Activated T-cell treated with anti-CD3 and anti-CD28 coated beads, Interleukin-2, amount 50 U/mL, for 24 hours (primary cell): ENCODE results near the gene DLG3.

Experiments used
- DNase-seq: peaks from one replicate; pipeline ENCODE4 v3.0.0-alpha.2; 2020
- H3K27ac Mint-ChIP-seq: 2 replicates; pipeline ENCODE4 v1.8.0; 2020; ENCODE audit warnings: mild to moderate bottlenecking, mixed read lengths
- H3K27me3 Mint-ChIP-seq: 2 replicates; pipeline ENCODE4 v1.8.0; 2020; ENCODE audit warnings: mixed read lengths
- H3K36me3 Mint-ChIP-seq: 2 replicates; pipeline ENCODE4 v1.8.0; 2020; ENCODE audit warnings: low read depth, mixed read lengths
- H3K4me1 Mint-ChIP-seq: 2 replicates; pipeline ENCODE4 v1.8.0; 2020; ENCODE audit warnings: low read depth, mixed read lengths
- H3K4me3 Mint-ChIP-seq: 2 replicates; pipeline ENCODE4 v1.8.0; 2020; ENCODE audit warnings: mild to moderate bottlenecking, moderate library complexity, mixed read lengths
- H3K9me3 Mint-ChIP-seq: 2 replicates; pipeline ENCODE4 v1.8.0; 2020; ENCODE audit warnings: mixed read lengths

The DLG3 gene

DNA sequence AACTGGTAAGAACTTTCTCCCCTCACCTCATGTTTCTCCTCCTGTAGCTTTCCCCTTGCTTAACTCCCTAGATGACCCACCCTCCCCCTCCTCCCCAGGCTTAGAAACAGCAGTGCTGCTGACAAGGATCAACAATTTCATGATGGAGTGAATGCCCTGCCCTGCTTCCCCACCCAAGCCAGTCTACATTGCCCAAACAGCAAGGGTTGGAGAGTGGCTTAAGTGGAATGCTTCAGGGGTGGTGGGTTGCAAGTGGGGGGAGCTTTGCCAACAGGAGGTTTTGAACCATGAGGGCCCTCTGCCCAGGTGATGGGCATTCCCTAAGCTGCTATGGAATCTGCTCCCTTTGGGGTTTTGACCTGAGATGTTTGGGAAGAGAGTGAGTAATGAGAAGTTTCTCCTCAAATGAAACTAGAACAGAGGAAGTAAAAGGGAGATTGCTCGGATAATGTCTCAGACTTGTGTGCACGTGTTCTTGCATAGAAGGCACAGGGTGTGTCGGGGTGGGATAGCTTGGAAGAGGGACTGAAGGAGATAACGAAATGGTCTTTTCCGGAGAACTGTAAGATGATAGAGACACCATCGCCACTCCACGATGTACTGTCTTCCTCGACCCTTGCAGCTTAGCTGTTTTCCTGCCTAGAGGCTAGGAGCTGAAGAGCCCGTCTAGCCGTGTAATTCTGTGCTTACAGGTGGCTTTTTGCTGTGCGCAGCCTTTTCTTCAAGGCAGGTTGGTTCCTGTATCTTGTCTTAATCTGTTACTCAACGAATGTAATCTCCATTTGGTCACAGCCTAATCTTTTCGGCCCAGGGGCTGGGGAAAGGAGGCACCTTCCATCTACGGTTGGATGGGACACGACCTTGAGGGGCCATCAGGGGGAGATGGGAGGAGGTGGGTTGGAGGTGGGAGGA is 11.4 kb upstream of the DLG3 start:
- peak overlapping the region; percentile 90 for H3K27ac Mint-ChIP-seq
- H3K4me3 Mint-ChIP-seq = peak overlapping the region; percentile 82
- DNase-seq = no peak
- no peaks in the 10 kb centered on the region for H3K36me3 Mint-ChIP-seq
- peaks cover 12% of the 10 kb centered on the region for H3K4me1 Mint-ChIP-seq
- H3K9me3 Mint-ChIP-seq = no peaks in the 10 kb centered on the region
- peaks cover 46% of the 10 kb centered on the region for H3K27me3 Mint-ChIP-seq

DNA sequence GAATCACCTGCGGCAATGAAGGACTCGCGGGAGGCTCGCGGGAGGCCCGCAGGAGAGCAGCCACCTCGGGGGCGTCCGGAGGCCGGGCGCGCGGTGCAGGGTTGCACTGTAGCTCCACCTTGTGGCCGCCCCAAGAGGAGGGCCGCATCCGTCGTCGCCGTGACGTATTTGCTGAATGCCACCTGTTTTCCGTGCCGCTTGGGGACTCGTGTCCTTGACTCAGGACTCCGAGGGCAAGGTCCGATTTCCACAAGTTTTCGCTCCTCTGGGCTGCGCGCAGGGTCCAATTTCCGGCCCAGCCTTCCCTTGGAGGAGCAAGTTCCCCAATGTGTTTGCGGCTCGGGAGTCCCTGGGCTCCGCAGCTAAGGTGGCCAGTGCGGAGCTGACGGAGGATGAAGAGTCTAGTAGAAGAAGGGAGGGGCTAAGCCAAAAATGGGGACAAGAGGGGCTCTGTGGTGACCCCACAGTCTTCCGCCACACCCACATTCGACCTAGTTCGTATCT is 10.7 kb upstream of the DLG3 start:
- Mint-ChIP-seq H3K4me1 (peaks cover 16% of the 10 kb centered on the region), H3K27ac (peak overlapping the region; percentile 90), H3K4me3 (peak overlapping the region; percentile 82), H3K36me3 (no peaks in the 10 kb centered on the region), H3K27me3 (peaks cover 49% of the 10 kb centered on the region), H3K9me3 (no peaks in the 10 kb centered on the region)
- peak; percentile 82 for DNase-seq

DNA sequence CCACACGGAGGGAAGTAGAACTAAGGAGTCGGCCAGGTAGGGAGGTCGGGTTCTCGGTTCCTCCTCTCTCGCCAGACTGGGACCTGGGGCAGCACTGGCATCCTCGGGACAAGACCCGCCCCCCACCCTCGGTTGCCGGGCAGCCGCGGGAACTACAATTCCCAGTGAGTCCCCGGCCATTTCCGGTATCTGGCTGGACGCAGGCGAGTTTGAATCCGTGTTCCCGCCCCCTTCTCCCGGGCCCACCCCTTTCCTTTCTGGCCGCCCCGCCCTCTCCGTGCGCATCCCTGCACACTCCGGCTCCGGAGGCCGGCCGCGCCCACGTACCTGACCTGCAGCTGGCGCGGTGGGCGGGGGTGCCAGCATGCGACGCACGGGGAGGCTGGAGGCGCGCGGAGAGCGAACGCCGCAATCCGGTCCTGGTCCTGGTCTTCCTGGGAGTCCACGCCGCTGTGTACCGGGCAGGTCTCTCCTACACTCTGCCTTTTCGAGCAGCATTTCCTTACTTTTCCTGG is 10.2 kb upstream of the DLG3 start:
- Mint-ChIP-seq H3K4me1 (peaks cover 21% of the 10 kb centered on the region), H3K4me3 (peak overlapping the region; percentile 82), H3K27me3 (peaks cover 49% of the 10 kb centered on the region), H3K27ac (peak overlapping the region; percentile 90), H3K9me3 (no peaks in the 10 kb centered on the region), H3K36me3 (no peaks in the 10 kb centered on the region)
- DNase-seq = peak; percentile 79

- no peak for DNase-seq
- Mint-ChIP-seq H3K9me3 (no peaks in the 10 kb centered on the region), H3K36me3 (no peaks in the 10 kb centered on the region), H3K4me1 (peaks cover 22% of the 10 kb centered on the region), H3K27ac (peak overlapping the region; percentile 45), H3K27me3 (peaks cover 53% of the 10 kb centered on the region), H3K4me3 (peak overlapping the region; percentile 82)
Measured at GRCh38 chrX:70434914-70435586, 9.6 kb upstream of the DLG3 start.

DNA sequence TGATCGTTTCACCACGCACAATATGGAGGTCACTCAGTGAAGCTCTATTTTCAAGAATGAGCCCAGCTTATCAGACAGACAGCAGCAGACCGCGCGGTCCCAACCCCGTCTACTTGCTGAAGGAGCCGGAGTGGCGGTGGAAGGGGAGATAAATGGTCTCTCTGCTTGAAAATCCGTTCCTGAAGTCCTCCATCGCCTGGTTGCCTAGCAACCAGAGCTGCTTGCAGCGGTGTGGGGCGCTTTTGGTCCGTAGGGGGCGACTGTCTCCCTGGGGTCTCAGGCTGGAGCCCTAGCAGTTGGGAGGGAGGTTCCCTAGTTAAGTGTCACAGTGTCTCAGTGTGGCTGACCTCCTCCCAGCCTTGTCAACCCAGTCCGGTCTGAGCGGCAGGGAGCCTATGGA is 8.3 kb upstream of the DLG3 start:
- DNase-seq = no peak
- no peaks in the 10 kb centered on the region for H3K9me3 Mint-ChIP-seq

DNA sequence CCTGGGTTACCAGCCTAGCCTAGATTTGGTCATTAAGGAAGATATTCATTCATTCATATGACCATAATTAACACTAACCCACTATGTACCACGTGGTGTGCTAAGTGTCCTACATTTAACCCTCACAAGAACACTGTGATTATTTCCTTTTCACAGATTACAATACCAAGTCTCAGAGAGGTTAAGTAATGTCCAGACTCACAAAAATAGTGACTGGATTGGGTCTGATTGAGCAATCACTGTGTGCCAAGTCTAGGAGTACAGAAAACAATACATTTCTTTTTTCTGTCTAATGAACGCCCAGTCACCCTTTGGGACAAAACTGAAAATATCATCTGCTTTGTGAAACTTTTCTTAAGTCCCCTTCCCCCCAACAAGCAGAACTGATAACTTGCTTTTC is 7.6 kb upstream of the DLG3 start:
- Mint-ChIP-seq H3K36me3 (no peaks in the 10 kb centered on the region), H3K9me3 (no peaks in the 10 kb centered on the region), H3K27me3 (peaks cover 68% of the 10 kb centered on the region), H3K4me1 (peaks cover 22% of the 10 kb centered on the region), H3K27ac (no peak overlapping the region), H3K4me3 (no peak overlapping the region)
- DNase-seq = no peak

More for the DNA sequence above, 8.3 kb upstream of the DLG3 start:
- peaks cover 62% of the 10 kb centered on the region for H3K27me3 Mint-ChIP-seq
- no peak overlapping the region for H3K27ac Mint-ChIP-seq
- H3K36me3 Mint-ChIP-seq = no peaks in the 10 kb centered on the region
- H3K4me1 Mint-ChIP-seq = peaks cover 22% of the 10 kb centered on the region
- H3K4me3 Mint-ChIP-seq = no peak overlapping the region

DNA sequence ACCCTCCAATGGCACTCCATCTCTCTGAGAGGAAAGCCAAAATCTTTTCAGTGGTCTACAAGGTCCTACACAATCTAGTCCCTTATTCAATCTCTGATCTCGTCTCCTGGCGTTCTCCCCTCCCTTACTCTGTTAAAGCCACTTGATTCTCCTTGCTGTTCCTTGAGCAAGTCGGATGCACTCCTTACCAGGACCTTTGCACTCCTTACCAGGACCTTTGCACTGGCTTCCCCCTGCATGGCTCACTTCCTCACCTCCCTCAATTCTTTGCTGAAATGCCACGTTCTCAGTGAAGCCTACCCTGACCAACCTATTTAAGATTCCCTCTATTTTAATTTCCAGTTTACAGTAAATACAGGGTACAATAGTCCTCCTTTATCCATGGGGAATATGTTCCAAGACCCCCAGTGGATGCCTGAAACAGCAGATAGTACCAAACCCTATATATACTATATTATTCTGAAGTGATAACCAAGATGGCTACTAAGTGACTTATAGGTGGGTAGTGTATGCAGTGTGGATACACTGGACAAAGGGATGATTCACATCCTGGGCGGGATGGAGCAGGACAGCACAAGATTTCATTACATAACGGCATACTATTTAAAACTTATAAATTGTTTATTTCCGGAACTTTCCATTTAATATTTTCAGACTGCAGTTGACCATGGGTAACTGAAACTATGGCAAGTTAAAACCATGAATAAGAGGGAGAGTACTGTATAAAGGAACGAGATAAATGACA is 6.5 kb upstream of the DLG3 start:
- Mint-ChIP-seq H3K27me3 (peaks cover 78% of the 10 kb centered on the region), H3K4me3 (no peak overlapping the region), H3K36me3 (no peaks in the 10 kb centered on the region), H3K4me1 (peaks cover 22% of the 10 kb centered on the region), H3K9me3 (no peaks in the 10 kb centered on the region), H3K27ac (no peak overlapping the region)
- DNase-seq = no peak

DNA sequence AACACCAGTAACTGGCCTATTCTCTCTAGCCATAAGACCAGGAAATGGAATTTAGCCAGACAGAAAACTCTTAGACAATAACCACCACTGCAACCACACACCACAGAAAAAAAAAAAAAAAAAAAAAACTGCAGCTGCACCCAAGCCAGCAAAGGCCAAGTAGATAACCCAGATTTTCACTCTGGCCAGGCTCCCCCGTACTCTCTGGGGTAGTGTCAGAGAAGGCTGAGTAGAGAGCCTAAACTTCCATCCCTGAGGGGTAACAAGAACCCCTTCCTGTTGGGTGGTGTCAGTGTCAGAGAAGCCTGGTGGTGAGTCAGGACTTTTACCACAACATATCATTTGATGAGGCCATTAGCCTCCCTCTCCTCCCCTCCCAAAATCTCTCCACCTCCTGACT is 5.6 kb upstream of the DLG3 start:
- DNase-seq = no peak
- Mint-ChIP-seq H3K36me3 (no peaks in the 10 kb centered on the region), H3K9me3 (no peaks in the 10 kb centered on the region), H3K4me3 (no peak overlapping the region), H3K27me3 (peaks cover 83% of the 10 kb centered on the region), H3K27ac (no peak overlapping the region), H3K4me1 (peaks cover 16% of the 10 kb centered on the region)

- H3K36me3 Mint-ChIP-seq = no peaks in the 10 kb centered on the region
- no peak overlapping the region for H3K27ac Mint-ChIP-seq
- no peak overlapping the region for H3K4me3 Mint-ChIP-seq
Measured at GRCh38 chrX:70442224-70442623, 2.4 kb upstream of the DLG3 start.

GRCh38 chrX:70444946-70445656 is 466 bp downstream of the DLG3 start:
- peak overlapping the region; percentile 61 for H3K4me3 Mint-ChIP-seq
- H3K27ac Mint-ChIP-seq = no peak overlapping the region
- no peak for DNase-seq
- no peaks in the 10 kb centered on the region for H3K4me1 Mint-ChIP-seq
- H3K36me3 Mint-ChIP-seq = no peaks in the 10 kb centered on the region
- H3K27me3 Mint-ChIP-seq = peaks cover 58% of the 10 kb centered on the region
- no peaks in the 10 kb centered on the region for H3K9me3 Mint-ChIP-seq

More at GRCh38 chrX:70442224-70442623, 2.4 kb upstream of the DLG3 start:
- peaks cover 84% of the 10 kb centered on the region for H3K27me3 Mint-ChIP-seq
- H3K4me1 Mint-ChIP-seq = peaks cover 9% of the 10 kb centered on the region
- DNase-seq = no peak
- no peaks in the 10 kb centered on the region for H3K9me3 Mint-ChIP-seq

DNA sequence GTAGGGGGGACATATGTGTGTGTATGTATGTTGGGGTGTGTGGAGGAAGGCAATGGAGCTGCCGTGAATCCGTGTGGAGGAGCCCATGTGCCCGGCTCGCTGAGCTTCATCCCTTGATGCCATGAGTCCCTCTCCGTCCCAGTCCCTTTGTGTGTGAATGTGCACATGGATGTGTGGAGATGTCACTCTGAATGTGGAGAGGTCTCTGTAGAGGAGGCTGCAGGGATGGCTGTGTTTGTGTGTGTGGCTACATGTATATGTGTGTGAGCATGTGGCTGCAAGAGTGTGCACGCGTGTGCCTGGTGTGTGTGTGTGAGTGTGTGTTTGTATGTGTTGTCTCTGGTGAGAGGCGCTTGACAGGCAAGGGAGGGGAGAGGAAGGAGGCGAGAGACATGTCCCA is 1.3 kb downstream of the DLG3 start:
- H3K4me3 Mint-ChIP-seq = no peak overlapping the region

DNA sequence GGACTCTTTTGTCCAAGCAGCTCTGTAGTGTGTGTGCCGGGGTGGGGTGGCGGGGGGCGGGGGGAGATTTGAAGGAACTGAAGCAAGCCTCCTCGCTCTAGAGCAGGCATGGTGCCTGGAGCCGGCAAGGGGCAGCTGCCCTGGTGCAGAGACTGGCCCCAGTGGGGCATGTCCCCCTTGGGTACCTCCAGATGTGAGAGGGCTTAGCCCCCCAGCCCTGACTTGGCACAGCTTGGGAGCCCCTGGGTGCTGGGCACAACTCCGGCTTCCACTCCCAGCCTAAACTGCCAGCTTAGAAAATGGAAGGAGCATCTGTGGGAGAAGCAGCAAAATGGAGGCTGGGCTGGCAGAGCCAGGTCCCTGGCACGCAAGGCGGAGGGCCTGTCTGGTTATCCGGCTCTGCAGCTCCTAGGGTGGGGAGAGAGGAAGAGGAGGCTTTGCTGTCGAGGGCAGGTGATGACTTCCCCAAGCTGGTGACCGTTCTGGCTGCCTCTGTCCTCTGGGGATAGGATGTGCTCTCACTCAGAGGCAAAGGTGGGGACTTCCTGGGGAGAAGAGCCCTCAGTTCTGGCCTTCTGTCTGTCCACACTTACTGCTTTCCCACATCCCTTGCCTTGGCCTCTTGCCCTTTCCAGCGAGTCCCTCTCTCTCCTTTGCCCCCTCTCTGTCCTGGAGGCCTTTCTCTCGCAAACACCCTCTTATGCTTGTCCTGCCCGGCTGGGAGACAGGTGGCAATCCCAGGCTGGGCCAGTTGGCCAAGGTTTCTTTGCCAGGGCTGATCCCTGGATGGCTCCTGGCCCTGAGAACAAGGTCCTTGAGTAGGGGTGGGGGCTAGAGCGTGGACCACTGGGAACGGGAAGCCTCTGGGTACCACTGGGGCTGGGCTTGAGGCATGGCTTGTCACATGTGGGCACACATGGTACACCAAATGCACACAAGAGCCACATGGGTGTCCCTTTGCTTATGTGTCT is 2.0 kb downstream of the DLG3 start:
- no peaks in the 10 kb centered on the region for H3K36me3 Mint-ChIP-seq
- H3K4me1 Mint-ChIP-seq = peaks cover under 1% of the 10 kb centered on the region
- DNase-seq = no peak
- H3K27me3 Mint-ChIP-seq = peaks cover 58% of the 10 kb centered on the region
- H3K4me3 Mint-ChIP-seq = no peak overlapping the region
- H3K27ac Mint-ChIP-seq = no peak overlapping the region
- no peaks in the 10 kb centered on the region for H3K9me3 Mint-ChIP-seq

More for the DNA sequence above, 1.3 kb downstream of the DLG3 start:
- H3K27me3 Mint-ChIP-seq = peaks cover 58% of the 10 kb centered on the region
- H3K4me1 Mint-ChIP-seq = no peaks in the 10 kb centered on the region
- H3K27ac Mint-ChIP-seq = no peak overlapping the region
- no peaks in the 10 kb centered on the region for H3K9me3 Mint-ChIP-seq
- no peak for DNase-seq
- H3K36me3 Mint-ChIP-seq = no peaks in the 10 kb centered on the region

DNA sequence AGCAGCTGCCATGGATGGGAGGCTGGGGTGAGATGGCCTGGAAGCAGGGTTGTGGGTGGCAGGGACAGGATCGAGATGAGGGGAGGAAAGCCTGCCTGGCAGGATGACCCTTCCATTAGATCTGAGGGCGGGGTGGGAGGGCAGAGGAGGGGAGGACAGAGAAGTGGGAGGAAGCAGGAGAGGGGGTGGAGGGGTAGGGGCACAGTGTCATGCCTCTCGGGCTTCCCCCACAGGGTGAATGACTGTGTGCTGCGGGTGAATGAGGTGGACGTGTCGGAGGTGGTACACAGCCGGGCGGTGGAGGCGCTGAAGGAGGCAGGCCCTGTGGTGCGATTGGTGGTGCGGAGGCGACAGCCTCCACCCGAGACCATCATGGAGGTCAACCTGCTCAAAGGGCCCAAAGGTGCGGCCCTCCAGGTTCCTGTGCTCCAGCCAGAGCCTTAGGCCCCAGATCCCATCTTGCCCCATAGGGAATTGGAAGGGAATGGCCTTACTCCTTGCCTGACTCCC is 4.9 kb downstream of the DLG3 start:
- Mint-ChIP-seq H3K4me3 (no peak overlapping the region), H3K27ac (no peak overlapping the region), H3K4me1 (peaks cover 22% of the 10 kb centered on the region), H3K27me3 (peaks cover 55% of the 10 kb centered on the region), H3K9me3 (no peaks in the 10 kb centered on the region), H3K36me3 (no peaks in the 10 kb centered on the region)
- no peak for DNase-seq
